ENCODE measurements around the gene SLC32A1. TPM values are rescaled to one million over a fixed set of nuclear protein-coding genes. Genes with fewer than 3 reads are reported as not detected.

The SLC32A1 gene
- total and polyA plus RNA-seq, 2 of the 13 experiments (the other 11 are each of a cell fraction or from before 2014, with no cell fraction given): not detected

- Histone ChIP-seq H3K4me1 (ENCODE audit: insufficient read depth, low read length) (peaks cover 15% of the 10 kb centered on the region), H3K27ac (ENCODE audit: extremely low read length, insufficient read depth, low read length) (no peak overlapping the region), H2AFZ (ENCODE audit: low read length) (no peak overlapping the region), H3K4me2 (ENCODE audit: low read depth, low read length) (no peak overlapping the region; the same call in 1 of the 2 replicates), H3K27me3 (ENCODE audit: control insufficient read depth in 1 of 2, insufficient read depth in 2 of 2, low read length in 2 of 2) (peaks cover 31 to 78% of the 10 kb centered on the region in 2 experiments), H3K4me3 (replicated peaks in 1 of 3; ENCODE audit: insufficient read depth in 1 of 3, low read depth in 2 of 3, low read length in 3 of 3) (no peak overlapping the region), H3K36me3 (replicated peaks in 1 of 2; ENCODE audit: control insufficient read depth in 1 of 2, insufficient read depth in 2 of 2, low read length in 2 of 2) (no peaks in the 10 kb centered on the region), H4K20me1 (ENCODE audit: insufficient read depth, low read length) (peaks cover 3% of the 10 kb centered on the region; the same call in 1 of the 2 replicates), H3K9me3 (ENCODE audit: low read length) (no peaks in the 10 kb centered on the region), H3K79me2 (ENCODE audit: insufficient read depth, low read length) (no peaks in the 10 kb centered on the region), H3K9ac (ENCODE audit: insufficient read depth, low read depth, low read length) (no peak overlapping the region)
- FAIRE-seq: no peak
- WGBS (ENCODE audit: low lambda C conversion rate): 77% methylated on average over 1 of the region's 1 CpG
- intact Hi-C loops (cut with micrococcal nuclease; ENCODE audit: unreplicated experiment) (loop anchor here (1.0 to 2.0 kb wide), 3 partner anchors 17 to 82 kb away; partner anchors contain the start of gene ACTR5), in situ Hi-C loops (cut with HindIII; ENCODE audit: extremely low pct_ligation_motif_present, low pct_unique_long_range_greater_than_20kb) (loop anchor here (5.0 to 25.0 kb wide), 2 partner anchors 84 to 294 kb away; partner anchors contain the start of gene SNHG17)
- CTCF ChIA-PET (ENCODE audit: low intra/inter-chr PET ratio, low total read pairs): interaction anchor here (0.7 to 2.7 kb wide), 4 partner anchors 17 to 85 kb away, joined by 3 to 34 read pairs (median 14); partner anchors contain the start of gene ACTR5
- peak; percentile 3; the same call in 2 of the 3 replicates for ATAC-seq
- BruUV-seq (replicated peaks): no TSS peak
- POLR2A ChIA-PET: interaction anchor here (2.0 kb wide), 1 partner anchor 17 kb away, joined by 7 read pairs; the partner anchor contains the start of gene ACTR5
- no peak for DNase-seq (ENCODE audit: low spot score)
- 0 out of 2 replicates have a peak, but pooled peaks have one; percentile 44 for TF ChIP-seq ZNF776 (CRISPR knock-in tag; IDR thresholded peaks at IDR 0.05)
- no peak for TF ChIP-seq RFXANK (CRISPR knock-in tag; IDR thresholded peaks at IDR 0.05)
- TF ChIP-seq ZNF710 (CRISPR knock-in tag; IDR thresholded peaks at IDR 0.05; ENCODE audit: borderline replicate concordance): peak; percentile 14
- TF ChIP-seq ZFX (CRISPR knock-in tag; IDR thresholded peaks at IDR 0.05; ENCODE audit: low read depth): no peak
- TF ChIP-seq CC2D1A (CRISPR knock-in tag; IDR thresholded peaks at IDR 0.05): no peak
- no peak for TF ChIP-seq ZNF143 (CRISPR knock-in tag; IDR thresholded peaks at IDR 0.05)
- 0 out of 2 replicates have a peak, but pooled peaks have one; percentile 34 for TF ChIP-seq ZNF839 (CRISPR knock-in tag; IDR thresholded peaks at IDR 0.05; ENCODE audit: borderline replicate concordance)
- TF ChIP-seq, protein P1, sequence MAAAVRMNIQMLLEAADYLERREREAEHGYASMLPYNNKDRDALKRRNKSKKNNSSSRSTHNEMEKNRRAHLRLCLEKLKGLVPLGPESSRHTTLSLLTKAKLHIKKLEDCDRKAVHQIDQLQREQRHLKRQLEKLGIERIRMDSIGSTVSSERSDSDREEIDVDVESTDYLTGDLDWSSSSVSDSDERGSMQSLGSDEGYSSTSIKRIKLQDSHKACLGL (CRISPR knock-in tag; IDR thresholded peaks at IDR 0.05): peak; percentile 3; the same call in 1 of the 2 replicates
- no peak for TF ChIP-seq ZNF460 (CRISPR knock-in tag; IDR thresholded peaks at IDR 0.05; ENCODE audit: borderline replicate concordance)
- TF ChIP-seq, protein P2, sequence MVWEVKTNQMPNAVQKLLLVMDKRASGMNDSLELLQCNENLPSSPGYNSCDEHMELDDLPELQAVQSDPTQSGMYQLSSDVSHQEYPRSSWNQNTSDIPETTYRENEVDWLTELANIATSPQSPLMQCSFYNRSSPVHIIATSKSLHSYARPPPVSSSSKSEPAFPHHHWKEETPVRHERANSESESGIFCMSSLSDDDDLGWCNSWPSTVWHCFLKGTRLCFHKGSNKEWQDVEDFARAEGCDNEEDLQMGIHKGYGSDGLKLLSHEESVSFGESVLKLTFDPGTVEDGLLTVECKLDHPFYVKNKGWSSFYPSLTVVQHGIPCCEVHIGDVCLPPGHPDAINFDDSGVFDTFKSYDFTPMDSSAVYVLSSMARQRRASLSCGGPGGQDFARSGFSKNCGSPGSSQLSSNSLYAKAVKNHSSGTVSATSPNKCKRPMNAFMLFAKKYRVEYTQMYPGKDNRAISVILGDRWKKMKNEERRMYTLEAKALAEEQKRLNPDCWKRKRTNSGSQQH (CRISPR knock-in tag; IDR thresholded peaks at IDR 0.05; ENCODE audit: low read depth): no peak
- TF ChIP-seq, protein P3, sequence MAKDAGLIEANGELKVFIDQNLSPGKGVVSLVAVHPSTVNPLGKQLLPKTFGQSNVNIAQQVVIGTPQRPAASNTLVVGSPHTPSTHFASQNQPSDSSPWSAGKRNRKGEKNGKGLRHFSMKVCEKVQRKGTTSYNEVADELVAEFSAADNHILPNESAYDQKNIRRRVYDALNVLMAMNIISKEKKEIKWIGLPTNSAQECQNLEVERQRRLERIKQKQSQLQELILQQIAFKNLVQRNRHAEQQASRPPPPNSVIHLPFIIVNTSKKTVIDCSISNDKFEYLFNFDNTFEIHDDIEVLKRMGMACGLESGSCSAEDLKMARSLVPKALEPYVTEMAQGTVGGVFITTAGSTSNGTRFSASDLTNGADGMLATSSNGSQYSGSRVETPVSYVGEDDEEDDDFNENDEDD (CRISPR knock-in tag; IDR thresholded peaks at IDR 0.05; ENCODE audit: borderline replicate concordance): no peak
- no peak for TF ChIP-seq ZNF138 (CRISPR knock-in tag; IDR thresholded peaks at IDR 0.05; ENCODE audit: low read depth)
- TF ChIP-seq, protein P4, sequence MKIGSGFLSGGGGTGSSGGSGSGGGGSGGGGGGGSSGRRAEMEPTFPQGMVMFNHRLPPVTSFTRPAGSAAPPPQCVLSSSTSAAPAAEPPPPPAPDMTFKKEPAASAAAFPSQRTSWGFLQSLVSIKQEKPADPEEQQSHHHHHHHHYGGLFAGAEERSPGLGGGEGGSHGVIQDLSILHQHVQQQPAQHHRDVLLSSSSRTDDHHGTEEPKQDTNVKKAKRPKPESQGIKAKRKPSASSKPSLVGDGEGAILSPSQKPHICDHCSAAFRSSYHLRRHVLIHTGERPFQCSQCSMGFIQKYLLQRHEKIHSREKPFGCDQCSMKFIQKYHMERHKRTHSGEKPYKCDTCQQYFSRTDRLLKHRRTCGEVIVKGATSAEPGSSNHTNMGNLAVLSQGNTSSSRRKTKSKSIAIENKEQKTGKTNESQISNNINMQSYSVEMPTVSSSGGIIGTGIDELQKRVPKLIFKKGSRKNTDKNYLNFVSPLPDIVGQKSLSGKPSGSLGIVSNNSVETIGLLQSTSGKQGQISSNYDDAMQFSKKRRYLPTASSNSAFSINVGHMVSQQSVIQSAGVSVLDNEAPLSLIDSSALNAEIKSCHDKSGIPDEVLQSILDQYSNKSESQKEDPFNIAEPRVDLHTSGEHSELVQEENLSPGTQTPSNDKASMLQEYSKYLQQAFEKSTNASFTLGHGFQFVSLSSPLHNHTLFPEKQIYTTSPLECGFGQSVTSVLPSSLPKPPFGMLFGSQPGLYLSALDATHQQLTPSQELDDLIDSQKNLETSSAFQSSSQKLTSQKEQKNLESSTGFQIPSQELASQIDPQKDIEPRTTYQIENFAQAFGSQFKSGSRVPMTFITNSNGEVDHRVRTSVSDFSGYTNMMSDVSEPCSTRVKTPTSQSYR (CRISPR knock-in tag; IDR thresholded peaks at IDR 0.05; ENCODE audit: borderline replicate concordance): no peak
- TF ChIP-seq THAP7 (CRISPR knock-in tag; IDR thresholded peaks at IDR 0.05): 0 out of 2 replicates have a peak, but pooled peaks have one; percentile 9
Measured at GRCh38 chr20:38731738-38732113, 7.4 kb downstream of the SLC32A1 start.
